Stimulated activated naive CD8-positive, alpha-beta T cell treated with anti-CD3 and anti-CD28 coated beads, Interleukin-15, amount 100 ng/mL, for 72 hours (primary cell): ENCODE measurements around the gene TTLL10.
A peak's percentile ranks its signal among the peaks of the same experiment; 100 is the strongest.

ENCODE experiments used
- ATAC-seq: fragments of 150-1000 bp; cut with Tn5 transposase; 2 replicates; pipeline ENCODE4 v1.10.0; 2021; ENCODE audit warnings: mild to moderate bottlenecking, moderate library complexity
- DNase-seq, 2 donors: peaks; one replicate each; pipeline ENCODE4 v3.0.0; 2021 to 2022
- H3K27ac Mint-ChIP-seq, 2 donors: one replicate each; pipeline ENCODE4 v1.8.0; 2022; ENCODE audit warnings: mild to moderate bottlenecking in 2 of 2, mixed read lengths in 2 of 2, moderate library complexity in 2 of 2
- H3K27me3 Mint-ChIP-seq: one replicate; pipeline ENCODE4 v1.8.0; 2022; ENCODE audit warnings: mixed read lengths
- H3K4me1 Mint-ChIP-seq: one replicate; pipeline ENCODE4 v1.8.0; 2022; ENCODE audit warnings: mild to moderate bottlenecking, mixed read lengths
- H3K4me3 Mint-ChIP-seq, 2 donors: one replicate each; pipeline ENCODE4 v1.8.0; 2022; ENCODE audit warnings: mild to moderate bottlenecking in 2 of 2, mixed read lengths in 2 of 2, moderate library complexity in 1 of 2
- H3K9me3 Mint-ChIP-seq, 2 donors: one replicate each; pipeline ENCODE4 v1.8.0; 2022; ENCODE audit warnings: mixed read lengths in 2 of 2

TTLL10 gene

DNA sequence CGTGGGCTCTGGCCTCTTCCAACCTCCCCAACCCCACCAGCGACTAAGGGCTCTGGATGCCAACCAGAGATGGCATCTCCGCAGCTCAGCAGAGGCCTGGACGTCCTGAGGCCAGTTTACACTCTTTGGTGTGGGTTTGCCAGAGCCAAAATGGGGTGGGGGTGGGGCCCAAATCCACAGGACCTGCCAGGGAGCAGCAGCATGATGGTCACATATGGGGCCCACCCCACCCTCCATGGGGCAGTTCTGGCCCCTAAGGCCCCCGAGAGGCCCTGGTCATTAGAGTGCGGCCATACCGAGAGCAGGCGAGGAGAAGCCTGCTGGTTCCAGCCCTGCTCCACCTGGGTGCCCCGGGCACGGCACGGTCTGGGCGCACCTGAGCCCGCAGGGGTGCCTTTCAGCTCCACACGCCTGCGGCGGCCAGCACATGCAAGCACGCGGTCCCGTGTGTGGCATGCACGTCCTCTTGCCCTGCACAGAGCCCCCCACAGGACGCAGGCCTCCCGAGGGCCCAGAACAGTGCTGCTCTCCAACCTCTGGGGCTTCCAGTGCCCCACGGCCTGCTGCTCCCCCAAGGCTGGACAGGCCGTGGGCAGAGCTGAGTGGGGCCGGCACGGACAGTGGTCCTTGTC lies 68.0 kb downstream of the TTLL10 start:
- H3K9me3 Mint-ChIP-seq, result no peaks in the 10 kb centered on the region
- DNase-seq (no peak), ATAC-seq (no peak)
- H3K4me1 Mint-ChIP-seq, result no peaks in the 10 kb centered on the region
- H3K27me3 Mint-ChIP-seq, result no peaks in the 10 kb centered on the region
- no peak overlapping the region for H3K4me3 Mint-ChIP-seq
- no peak overlapping the region for H3K27ac Mint-ChIP-seq

DNA sequence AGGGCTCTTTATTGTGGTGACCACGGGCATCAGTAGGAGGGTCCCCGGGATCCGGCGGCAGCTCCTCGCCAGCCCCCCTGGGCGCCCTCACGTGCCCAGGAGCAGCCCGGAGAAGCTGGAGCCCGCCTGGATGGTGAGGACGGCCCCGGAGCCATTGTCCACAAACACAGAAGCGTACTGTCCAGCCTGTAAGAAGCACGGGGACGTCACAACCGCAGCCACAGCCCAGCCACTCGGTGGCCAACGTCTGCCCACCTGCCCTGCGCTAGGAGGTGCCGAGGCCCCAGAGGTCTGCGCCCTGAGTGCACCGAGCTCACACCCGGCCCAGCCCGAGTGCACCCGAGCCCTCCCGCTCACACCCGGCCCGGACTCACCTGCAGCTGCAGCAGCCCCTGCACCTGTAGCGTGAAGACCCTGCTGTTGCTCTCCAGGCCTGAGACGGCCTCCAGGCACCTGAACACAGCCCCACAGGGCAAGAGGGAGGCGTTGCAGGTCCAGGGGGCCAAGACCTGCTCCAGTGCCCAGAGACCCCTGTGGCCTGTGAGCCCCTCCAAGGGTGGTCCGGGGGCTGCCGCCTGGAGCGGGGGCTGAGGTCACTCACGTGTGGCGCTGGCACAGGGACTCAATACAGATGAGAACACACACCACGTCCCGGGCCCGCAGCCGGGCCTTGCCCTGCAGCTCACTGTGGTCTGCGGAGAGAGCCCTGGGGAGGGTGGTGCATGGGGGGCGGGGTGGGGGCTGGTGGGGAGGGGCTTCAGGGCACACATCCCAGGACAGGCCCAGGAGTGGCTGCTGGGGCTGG lies 69.0 kb downstream of the TTLL10 start:
- H3K27ac Mint-ChIP-seq, result no peak overlapping the region
- no peak for DNase-seq

DNA sequence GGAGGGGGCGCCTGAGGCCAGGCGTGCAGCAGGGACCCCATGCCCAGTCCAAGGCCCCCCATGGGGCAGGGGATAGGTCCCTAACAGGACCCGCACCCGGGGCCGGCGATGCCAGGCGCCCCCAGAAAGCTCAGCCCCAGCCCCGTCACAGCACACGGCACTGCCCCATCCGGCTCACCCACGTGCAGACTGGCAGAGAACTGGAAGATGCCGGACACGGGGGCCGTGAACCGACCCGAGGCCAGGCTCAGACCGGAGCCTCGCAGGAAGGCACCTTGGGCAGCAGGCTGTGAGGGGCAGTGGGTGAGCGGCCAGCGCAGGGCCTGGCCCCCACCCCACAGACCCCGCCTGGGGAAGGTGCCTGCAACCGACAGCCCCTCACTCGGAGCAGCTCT lies 69.6 kb downstream of the TTLL10 start:
- no peak overlapping the region for H3K27ac Mint-ChIP-seq
- peak; percentile 6 for ATAC-seq
- H3K9me3 Mint-ChIP-seq, result no peaks in the 10 kb centered on the region
- H3K4me1 Mint-ChIP-seq, result peaks cover 8% of the 10 kb centered on the region
- DNase-seq, result no peak
- H3K4me3 Mint-ChIP-seq, result no peak overlapping the region
- no peaks in the 10 kb centered on the region for H3K27me3 Mint-ChIP-seq

More for the DNA sequence above, 69.0 kb downstream of the TTLL10 start:
- Mint-ChIP-seq H3K9me3 (no peaks in the 10 kb centered on the region), H3K4me1 (peaks cover 5% of the 10 kb centered on the region), H3K4me3 (no peak overlapping the region), H3K27me3 (no peaks in the 10 kb centered on the region)
- no peak for ATAC-seq

DNA sequence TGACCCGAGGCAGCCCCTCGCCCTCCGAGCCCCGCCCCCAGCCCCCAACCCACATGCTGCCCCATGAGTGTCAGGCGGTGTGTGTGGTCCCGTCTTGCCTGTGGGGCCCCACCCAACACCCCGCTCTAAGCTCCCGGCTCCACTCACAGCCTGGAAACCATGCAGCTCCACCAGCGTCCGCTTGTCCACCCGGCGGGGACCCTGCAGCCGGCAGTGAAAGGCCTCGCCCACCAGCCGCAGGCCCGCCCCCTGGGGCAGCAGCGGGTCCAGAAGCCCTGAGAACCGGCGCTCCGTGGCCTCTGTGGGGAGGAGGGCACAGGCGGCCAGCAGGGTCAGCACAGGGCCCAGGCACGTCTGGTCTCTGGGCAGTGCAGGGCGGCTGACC lies 70.1 kb downstream of the TTLL10 start:
- H3K9me3 Mint-ChIP-seq, result no peaks in the 10 kb centered on the region
- H3K4me3 Mint-ChIP-seq, result no peak overlapping the region
- H3K27me3 Mint-ChIP-seq, result no peaks in the 10 kb centered on the region
- ATAC-seq (no peak), DNase-seq (no peak)
- no peak overlapping the region for H3K27ac Mint-ChIP-seq
- peaks cover 8% of the 10 kb centered on the region for H3K4me1 Mint-ChIP-seq

DNA sequence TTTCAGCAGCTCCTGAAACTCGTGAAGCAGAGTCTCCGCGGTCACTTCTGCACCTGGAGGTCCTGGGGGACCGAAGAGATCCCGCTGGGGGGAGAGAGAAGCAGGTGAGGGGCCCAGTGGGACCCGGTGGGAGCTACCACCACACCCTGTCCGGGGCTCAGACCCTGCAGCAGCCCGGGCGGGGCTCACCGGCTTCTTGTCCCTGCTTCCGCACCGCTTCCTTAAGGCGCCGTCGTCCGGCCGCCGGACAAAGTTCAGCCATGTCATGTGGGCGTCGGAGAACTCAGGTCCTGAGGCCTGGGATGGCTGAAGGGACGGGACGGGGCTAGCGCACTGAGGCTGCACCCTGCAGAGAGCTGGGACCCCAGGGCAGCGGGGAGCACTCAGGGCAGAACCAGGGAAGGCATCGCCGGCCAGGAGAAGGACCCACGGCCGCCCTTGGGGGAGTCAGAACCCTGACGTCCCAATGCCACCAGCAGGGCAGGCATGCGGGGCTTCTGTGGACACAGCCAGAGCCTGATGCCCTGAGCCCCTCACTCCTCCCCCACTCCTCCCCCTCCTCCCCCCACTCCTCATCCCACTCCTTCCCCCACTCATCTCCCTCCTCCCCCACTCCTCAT lies 70.6 kb downstream of the TTLL10 start:
- Mint-ChIP-seq H3K9me3 (no peaks in the 10 kb centered on the region), H3K4me1 (peaks cover 8% of the 10 kb centered on the region), H3K27ac (no peak overlapping the region), H3K4me3 (no peak overlapping the region), H3K27me3 (no peaks in the 10 kb centered on the region)
- ATAC-seq (no peak), DNase-seq (no peak)

DNA sequence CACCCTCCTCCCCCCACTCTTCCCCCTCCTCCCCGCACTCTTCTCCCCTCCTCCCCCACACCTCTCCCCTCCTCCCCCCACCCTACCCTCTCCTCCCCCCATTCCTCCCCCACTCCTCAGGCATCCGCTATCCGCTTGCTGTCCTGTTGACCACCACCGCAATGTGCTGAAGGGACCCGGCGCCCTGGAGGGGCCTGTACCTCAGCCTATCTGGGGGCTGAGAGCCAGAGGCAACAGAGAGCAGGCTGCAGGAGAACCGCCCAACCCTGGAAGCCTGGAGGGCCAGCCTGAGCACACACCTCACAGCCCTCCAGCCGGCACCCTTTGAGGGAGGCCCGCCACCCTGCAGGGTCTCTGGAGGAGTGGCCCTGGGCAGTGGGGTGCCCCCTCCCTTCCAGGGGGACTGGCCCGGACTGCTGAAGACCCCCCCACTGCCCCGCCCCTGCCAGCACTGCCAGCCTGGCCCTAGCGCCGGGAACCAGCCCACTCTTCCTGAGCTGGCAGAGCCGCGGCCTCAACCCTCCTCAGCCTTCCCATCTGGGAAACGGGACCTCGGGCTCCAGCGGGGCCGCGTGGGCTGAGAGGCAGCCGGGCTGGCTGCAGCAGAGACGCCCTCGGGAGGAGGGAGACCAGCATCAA lies 71.6 kb downstream of the TTLL10 start:
- DNase-seq (no peak), ATAC-seq (peak; percentile 1)
- peak overlapping the region in 1 of 2 donors; percentile 6 for H3K27ac Mint-ChIP-seq
- no peaks in the 10 kb centered on the region for H3K27me3 Mint-ChIP-seq
- H3K4me3 Mint-ChIP-seq, result no peak overlapping the region
- H3K4me1 Mint-ChIP-seq, result peaks cover 17% of the 10 kb centered on the region
- no peaks in the 10 kb centered on the region for H3K9me3 Mint-ChIP-seq

DNA sequence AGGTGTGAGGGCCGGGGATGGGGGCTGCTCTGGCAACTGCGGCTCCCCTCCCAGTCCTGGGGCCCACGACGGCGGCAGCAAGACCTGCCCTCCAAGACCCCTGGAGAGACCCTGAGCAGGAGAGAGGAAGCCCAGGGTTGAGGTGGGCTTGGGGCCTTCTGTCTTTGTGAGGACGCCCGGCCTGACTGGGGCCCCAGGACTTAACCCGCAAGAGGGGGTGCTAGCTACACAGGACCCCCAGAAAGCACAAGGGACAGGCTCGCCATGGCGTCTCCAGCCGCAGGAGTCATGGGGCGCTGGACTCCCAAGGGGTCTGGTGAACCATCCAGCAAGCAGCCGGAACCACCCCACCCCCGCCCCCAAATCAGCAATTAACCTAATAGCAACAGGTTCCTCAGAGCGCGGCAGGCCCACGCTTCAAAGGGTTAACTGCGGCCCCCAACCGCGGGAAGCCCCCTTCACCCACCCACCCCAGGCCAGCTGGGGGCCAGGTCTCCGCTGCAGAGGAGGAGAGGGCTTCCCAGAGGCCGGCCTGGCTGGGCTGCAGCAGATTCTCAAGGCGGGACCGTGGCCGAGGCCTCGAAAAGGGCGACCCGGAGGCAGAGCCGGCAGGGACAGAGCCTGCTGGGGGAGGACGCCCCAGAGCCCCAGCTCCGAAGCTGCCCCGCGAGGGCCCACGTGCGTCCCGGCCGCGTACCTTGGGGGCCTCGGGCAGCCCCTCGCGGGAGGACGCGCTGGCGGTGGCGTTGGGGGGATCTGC lies 72.3 kb downstream of the TTLL10 start:
- no peaks in the 10 kb centered on the region for H3K27me3 Mint-ChIP-seq

DNA sequence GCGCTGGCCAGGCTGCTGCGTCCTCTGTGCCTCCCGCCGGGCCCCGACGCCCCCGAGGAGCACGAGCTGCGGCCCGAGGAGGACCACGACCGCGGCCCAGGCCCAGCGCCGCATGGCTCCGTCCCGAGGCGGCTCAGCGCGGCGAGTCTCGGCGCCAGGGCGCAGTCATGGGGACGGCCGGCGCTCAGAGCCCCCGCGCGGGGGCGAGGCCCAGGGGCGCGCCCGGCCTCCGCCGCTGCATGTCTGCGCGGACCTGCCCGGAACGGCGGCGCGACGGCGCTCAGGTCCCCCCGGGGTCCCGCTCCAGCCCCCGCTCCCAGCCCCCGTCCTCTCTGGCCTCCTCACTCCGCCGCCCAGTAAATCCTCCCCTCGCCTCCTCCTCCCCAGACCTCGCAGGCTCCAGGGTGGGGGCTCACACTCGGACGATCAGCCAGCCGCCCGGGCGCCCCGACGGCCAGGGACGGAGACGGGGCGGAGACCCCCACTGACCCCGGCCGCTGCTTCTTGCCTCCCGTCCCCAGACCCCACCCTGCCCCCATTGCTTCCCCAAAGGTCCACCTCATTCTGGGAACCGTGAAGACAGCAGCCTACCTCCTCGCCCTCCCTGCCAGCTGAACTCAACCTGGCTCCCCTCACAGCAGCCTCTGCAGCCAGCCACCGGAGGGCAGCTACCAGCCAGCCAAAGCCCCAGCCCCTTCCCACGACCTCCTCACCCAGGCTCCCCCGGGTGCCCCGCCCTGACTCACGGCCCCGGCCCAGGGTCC lies 73.1 kb downstream of the TTLL10 start, which contains the start of gene C1QTNF12:
TSS of gene C1QTNF12 (minus strand) at position 146 of the 764 bp plus-strand sequence. CDS start at position 114, 32 bp downstream.
- no peaks in the 10 kb centered on the region for H3K9me3 Mint-ChIP-seq
- DNase-seq (no peak), ATAC-seq (peak; percentile 3)
- H3K4me3 Mint-ChIP-seq, result peak within 1 kb of the TSS in 1 of 2 donors; percentile 31
- H3K4me1 Mint-ChIP-seq, result peaks cover 28% of the 10 kb centered on the region
- H3K27me3 Mint-ChIP-seq, result no peaks in the 10 kb centered on the region
- no peak within 1 kb of the TSS for H3K27ac Mint-ChIP-seq

More for the DNA sequence above, 72.3 kb downstream of the TTLL10 start:
- Mint-ChIP-seq H3K4me1 (peaks cover 24% of the 10 kb centered on the region), H3K27ac (no peak overlapping the region), H3K9me3 (no peaks in the 10 kb centered on the region), H3K4me3 (peak overlapping the region in 1 of 2 donors; percentile 21)
- no peak for DNase-seq
- ATAC-seq, result no peak

DNA sequence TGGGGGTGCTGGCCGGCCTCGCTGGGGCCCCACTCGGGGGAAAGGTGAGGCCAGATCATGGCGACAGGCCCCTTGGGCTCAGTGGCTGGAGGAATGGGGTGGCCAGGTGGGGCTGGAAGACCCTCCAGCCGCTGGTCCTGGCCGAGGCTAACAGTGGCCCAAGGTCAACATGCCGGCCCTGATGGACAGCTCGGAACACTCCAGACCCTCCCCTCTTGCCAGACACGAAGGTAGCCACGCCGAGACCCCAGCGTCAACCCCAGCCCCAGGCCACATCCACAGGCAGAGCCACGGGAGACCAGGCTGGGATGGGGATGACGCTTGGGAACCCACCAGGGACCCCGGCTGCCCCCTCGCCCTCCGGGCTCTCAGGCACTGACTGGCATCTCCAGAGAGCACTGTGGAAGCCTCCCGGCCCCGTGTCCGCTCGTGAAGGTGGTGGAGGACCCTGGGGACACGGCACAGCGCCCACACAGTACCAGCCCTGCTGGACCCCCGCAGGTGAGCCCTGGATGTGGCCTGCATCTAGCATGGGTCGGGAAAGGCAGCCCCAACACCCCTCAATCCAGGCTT lies 73.7 kb downstream of the TTLL10 start:
- Mint-ChIP-seq H3K9me3 (no peaks in the 10 kb centered on the region), H3K4me3 (no peak overlapping the region), H3K27me3 (no peaks in the 10 kb centered on the region), H3K27ac (peak overlapping the region in 1 of 2 donors; percentile 34), H3K4me1 (peaks cover 28% of the 10 kb centered on the region)
- no peak for ATAC-seq
- DNase-seq, result no peak
